Transverse colon (tissue), 4 donors: Measurements from ENCODE around the gene BIRC7. TPM values are rescaled to one million over a fixed set of nuclear protein-coding genes. Genes with fewer than 3 reads are reported as not detected.

Experiments
- DNase-seq: peaks from one replicate; pipeline ENCODE4 v3.0.0-alpha.2; 2019
- H3K27ac ChIP-seq, 4 donors: fragments of 200-600 bp; sonication (generic); 2 replicates each; pipeline ENCODE4 v1.5.1; 2016 to 2018; ENCODE audit warnings: inconsistent platforms in 4 of 4
- H3K27me3 ChIP-seq: fragments of 200-600 bp; sonication (generic); 2 replicates; pipeline ENCODE4 v1.5.1; 2017; ENCODE audit warnings: inconsistent platforms
- H3K36me3 ChIP-seq, 4 donors: fragments of 200-600 bp; sonication (generic); 2 replicates each; pipeline ENCODE4 v1.5.1; 2017 to 2019; ENCODE audit warnings: inconsistent platforms in 4 of 4
- H3K4me1 ChIP-seq, 4 donors: fragments of 200-600 bp; sonication (generic); 2 replicates each; pipeline ENCODE4 v1.5.1; 2017 to 2020; ENCODE audit warnings: inconsistent platforms in 4 of 4
- H3K4me3 ChIP-seq, 4 donors: fragments of 200-600 bp; sonication (generic); 1 replicate in 1 of 4; 2 replicates in 3 of 4; pipeline versions ENCODE4 v1.5.1 to v1.6.1; 2017 to 2019; ENCODE audit warnings: inconsistent platforms in 4 of 4
- H3K9me3 ChIP-seq, 2 donors: fragments of 200-600 bp; sonication (generic); 2 replicates each; pipeline ENCODE4 v1.5.1; 2017 to 2019; ENCODE audit warnings: inconsistent platforms in 2 of 2
- EP300 ChIP-seq: sonication (generic); formaldehyde crosslinking; IDR thresholded peaks from one replicate; pipeline ENCODE4 v1.6.1; 2017; ENCODE audit warnings: antibody characterized with exemption, low read depth
- POLR2A ChIP-seq: fragments of 450-650 bp; IDR thresholded peaks from one replicate; pipeline ENCODE4 v1.6.1; 2016; ENCODE audit warnings: antibody characterized with exemption, mild to moderate bottlenecking, moderate library complexity
- POLR2AphosphoS5 ChIP-seq, 3 donors: sonication (generic); formaldehyde crosslinking; IDR thresholded peaks; one replicate each; pipeline ENCODE4 v1.6.1; 2016; ENCODE audit warnings: antibody characterized with exemption in 3 of 3
- WGBS, 2 donors: methylation state at CpG; one replicate each; pipeline ENCODE4 v1.1.5; 2018; ENCODE audit warnings: low coverage in 1 of 2; 5-methylcytosine and 5-hydroxymethylcytosine counted together
- in situ Hi-C, 4 donors: fragments of 200-750 bp; cut with MboI; loops; one replicate each; pipeline versions ENCODE4 v1.15.0 to v1.15.1; 2017; ENCODE audit warnings: low sequenced_read_pairs in 3 of 4, low pct_ligation_motif_present in 1 of 4, low pct_unique_long_range_greater_than_20kb in 1 of 4
- intact Hi-C: fragments of 100-400 bp; cut with DNase I; formaldehyde crosslinking; loops from one replicate; pipeline ENCODE4 v1.15.1; 2023; ENCODE audit warnings: low total_unique reads
- total RNA-seq, 4 donors: library from RNA; depleted of rRNA; stranded (reverse); fragments of >200 nt; gene quantifications; one replicate each; pipeline ENCODE4 v1.1.0, GENCODE V29; 2016
- TF ChIP-seq, protein P1 (sequence below), 5 experiments: fragments of 200-600 bp in 3 of 5; fragments of 450-650 bp in 2 of 5; sonication (generic) in 3 of 5; IDR thresholded peaks; 1 replicate in 2 of 5; 2 replicates in 3 of 5; pipeline ENCODE4 v1.5.1; 2016 to 2017; ENCODE audit warnings: antibody characterized with exemption in 5 of 5, inconsistent platforms in 3 of 5, mild to moderate bottlenecking in 2 of 5, moderate library complexity in 1 of 5

The BIRC7 gene
- total RNA-seq, 4 donors from 2014 or later, result 1.6 to 12.7 TPM; not detected in 2

DNA sequence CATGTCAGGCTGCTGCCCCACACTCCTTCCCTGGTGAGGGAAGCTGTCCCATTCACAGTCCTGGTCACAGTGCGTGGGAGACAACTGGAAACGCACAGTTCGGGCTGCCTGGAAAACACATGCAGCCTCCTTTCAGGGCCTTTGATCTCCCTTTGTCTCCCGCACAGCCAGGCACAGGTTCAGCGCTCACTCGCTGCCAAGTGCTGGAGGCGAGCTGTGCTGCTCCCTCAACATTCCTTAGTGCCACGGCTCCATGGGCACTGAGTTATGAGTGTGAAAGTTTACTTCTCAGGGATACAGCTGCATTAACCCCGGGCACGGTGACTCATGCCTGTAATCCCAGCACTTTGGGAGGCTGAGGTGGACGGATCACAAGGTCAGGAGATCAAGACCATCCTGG, 28.8 kb upstream of the BIRC7 start:
- in situ Hi-C loops, result no loop called here
- WGBS, 2 donors, result 79% methylated on average over 11 of the region's 11 CpGs; no CpG with 5 or more reads in 1 of the 2 donors
- no peaks in the 10 kb centered on the region for H3K9me3 ChIP-seq
- H3K27ac ChIP-seq, result no peak overlapping the region
- no peaks in the 10 kb centered on the region for H3K4me1 ChIP-seq
- H3K36me3 ChIP-seq, result peaks cover 0 to 43% (median 21%) of the 10 kb centered on the region in 4 donors
- intact Hi-C loops, result no loop called here
- TF ChIP-seq POLR2AphosphoS5 (IDR thresholded peaks at IDR 0.05) (no peak), POLR2A (no peak), EP300 (no peak)
- TF ChIP-seq, protein P1, sequence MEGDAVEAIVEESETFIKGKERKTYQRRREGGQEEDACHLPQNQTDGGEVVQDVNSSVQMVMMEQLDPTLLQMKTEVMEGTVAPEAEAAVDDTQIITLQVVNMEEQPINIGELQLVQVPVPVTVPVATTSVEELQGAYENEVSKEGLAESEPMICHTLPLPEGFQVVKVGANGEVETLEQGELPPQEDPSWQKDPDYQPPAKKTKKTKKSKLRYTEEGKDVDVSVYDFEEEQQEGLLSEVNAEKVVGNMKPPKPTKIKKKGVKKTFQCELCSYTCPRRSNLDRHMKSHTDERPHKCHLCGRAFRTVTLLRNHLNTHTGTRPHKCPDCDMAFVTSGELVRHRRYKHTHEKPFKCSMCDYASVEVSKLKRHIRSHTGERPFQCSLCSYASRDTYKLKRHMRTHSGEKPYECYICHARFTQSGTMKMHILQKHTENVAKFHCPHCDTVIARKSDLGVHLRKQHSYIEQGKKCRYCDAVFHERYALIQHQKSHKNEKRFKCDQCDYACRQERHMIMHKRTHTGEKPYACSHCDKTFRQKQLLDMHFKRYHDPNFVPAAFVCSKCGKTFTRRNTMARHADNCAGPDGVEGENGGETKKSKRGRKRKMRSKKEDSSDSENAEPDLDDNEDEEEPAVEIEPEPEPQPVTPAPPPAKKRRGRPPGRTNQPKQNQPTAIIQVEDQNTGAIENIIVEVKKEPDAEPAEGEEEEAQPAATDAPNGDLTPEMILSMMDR (IDR thresholded peaks at IDR 0.05), result no peak
- no peak for DNase-seq
- H3K4me3 ChIP-seq, result no peak overlapping the region
- H3K27me3 ChIP-seq, result no peaks in the 10 kb centered on the region

GRCh38 chr20:63208346-63208909, 27.3 kb upstream of the BIRC7 start:
- no peak for DNase-seq
- Histone ChIP-seq H3K27me3 (no peaks in the 10 kb centered on the region), H3K4me3 (no peak overlapping the region), H3K27ac (no peak overlapping the region), H3K9me3 (no peaks in the 10 kb centered on the region), H3K4me1 (peaks cover 2 to 14% (median 12%) of the 10 kb centered on the region in 4 donors), H3K36me3 (peaks cover 0 to 36% (median 13%) of the 10 kb centered on the region in 4 donors)
- in situ Hi-C loops (no loop called here), intact Hi-C loops (no loop called here)
- WGBS, 2 donors, result 81 to 83% methylated on average over 1 to 6 of the region's 6 CpGs
- TF ChIP-seq POLR2AphosphoS5 (IDR thresholded peaks at IDR 0.05) (no peak), EP300 (no peak), POLR2A (no peak)
- TF ChIP-seq, protein P1 (IDR thresholded peaks at IDR 0.05), result no peak

DNA sequence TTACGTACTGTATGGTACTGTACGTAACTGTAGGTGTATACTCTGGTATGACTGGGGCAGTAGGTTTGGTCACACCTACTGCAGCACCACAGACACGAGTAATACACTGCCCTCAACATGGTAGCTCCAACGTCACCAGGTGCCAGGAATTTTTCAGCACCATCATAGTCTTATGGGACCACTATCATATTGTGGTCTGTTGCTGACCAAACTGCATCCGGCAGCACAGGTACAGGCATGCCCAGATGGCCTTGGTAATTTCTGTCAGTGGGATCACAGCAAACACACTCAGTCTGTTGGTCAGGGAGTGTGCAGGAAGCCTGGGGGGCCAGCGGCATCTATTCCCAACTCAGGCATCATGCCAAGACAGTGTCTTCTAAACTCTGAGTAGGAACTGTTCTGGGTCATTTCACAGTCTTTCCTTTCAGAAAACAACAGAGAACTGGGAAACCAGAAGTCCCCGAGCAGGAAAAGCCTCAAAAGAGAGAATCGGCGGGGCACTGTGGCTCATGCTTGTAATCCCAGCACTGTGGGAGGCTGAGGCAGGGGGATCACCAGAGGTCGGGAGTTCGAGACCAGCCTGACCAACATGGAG, 25.6 kb upstream of the BIRC7 start:
- Histone ChIP-seq H3K4me3 (no peak overlapping the region), H3K4me1 (peaks cover 11 to 30% (median 22%) of the 10 kb centered on the region in 4 donors), H3K27ac (no peak overlapping the region), H3K36me3 (peaks cover 0 to 24% (median 7%) of the 10 kb centered on the region in 4 donors), H3K9me3 (no peaks in the 10 kb centered on the region), H3K27me3 (no peaks in the 10 kb centered on the region)
- no peak for TF ChIP-seq POLR2AphosphoS5 (IDR thresholded peaks at IDR 0.05)
- TF ChIP-seq EP300, result no peak
- TF ChIP-seq, protein P1 (IDR thresholded peaks at IDR 0.05), result no peak
- no peak for TF ChIP-seq POLR2A
- no peak for DNase-seq
- intact Hi-C loops (no loop called here), in situ Hi-C loops (no loop called here)
- 85% methylated on average over 11 of the region's 11 CpGs; no CpG with 5 or more reads in 1 of the 2 donors for WGBS, 2 donors

DNA sequence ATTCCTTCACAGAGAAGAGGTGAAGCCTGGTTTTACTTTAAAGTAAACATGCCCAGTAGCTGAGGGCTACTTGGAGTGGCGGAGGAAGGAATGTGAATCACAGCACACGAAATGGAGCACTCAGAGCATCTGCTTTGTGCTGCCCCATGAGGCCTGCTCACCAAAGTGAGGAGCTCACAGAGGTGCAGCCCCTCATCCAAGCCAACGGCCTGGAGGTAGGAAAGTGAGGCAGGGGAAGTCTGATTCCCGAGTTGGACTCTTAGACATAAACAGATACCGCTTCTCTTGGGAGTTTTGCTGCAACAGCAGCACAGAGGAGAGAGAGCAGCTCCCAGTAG, 23.3 kb upstream of the BIRC7 start:
- H3K27me3 ChIP-seq, result no peaks in the 10 kb centered on the region
- peaks cover 0 to 17% (median 7%) of the 10 kb centered on the region in 4 donors for H3K36me3 ChIP-seq
- intact Hi-C loops, result no loop called here
- no peak overlapping the region for H3K27ac ChIP-seq
- TF ChIP-seq EP300, result no peak
- no peak for TF ChIP-seq POLR2A
- TF ChIP-seq, protein P1 (IDR thresholded peaks at IDR 0.05), result no peak
- TF ChIP-seq POLR2AphosphoS5 (IDR thresholded peaks at IDR 0.05), result no peak
- H3K4me3 ChIP-seq, result no peak overlapping the region
- WGBS, 2 donors, result 83% methylated on average over 5 of the region's 5 CpGs; no CpG with 5 or more reads in 1 of the 2 donors
- H3K9me3 ChIP-seq, result no peaks in the 10 kb centered on the region
- in situ Hi-C loops, result no loop called here
- peaks cover 11 to 36% (median 31%) of the 10 kb centered on the region in 4 donors for H3K4me1 ChIP-seq
- DNase-seq, result no peak
